Measurements from ENCODE around the gene C2CD3. TPM values are rescaled to one million over a fixed set of nuclear protein-coding genes. Genes with fewer than 3 reads are reported as not detected.
A peak's percentile ranks its signal among the peaks of the same experiment; 100 is the strongest.
"Not testable (repeated sequence)": the region's sequence is repeated elsewhere in the genome, so short reads cannot be mapped to it uniquely, and the experiment has no call there.

Gene C2CD3
- total RNA-seq, 1 experiment from 2014 or later, result 22.6 TPM

DNA sequence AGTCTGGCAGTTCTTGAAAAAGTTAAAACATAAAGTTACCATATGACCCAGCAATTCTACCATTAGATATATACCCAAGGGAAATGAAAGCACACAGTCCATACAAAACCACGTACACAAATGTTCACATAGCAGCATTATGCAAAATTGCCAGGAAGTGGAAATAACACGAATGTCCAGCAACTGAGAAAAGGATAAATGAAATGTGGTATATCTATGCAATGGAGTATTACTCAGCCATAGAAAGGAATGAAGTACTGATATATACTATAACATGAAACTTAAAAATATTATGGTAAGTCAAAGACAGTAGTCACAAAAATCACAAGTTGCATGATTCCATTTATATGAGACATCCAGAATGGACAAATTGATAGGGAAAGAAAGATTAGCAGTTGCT is 57.9 kb downstream of the C2CD3 start:
- no peak for DNase-seq (ENCODE audit: low read depth)

DNA sequence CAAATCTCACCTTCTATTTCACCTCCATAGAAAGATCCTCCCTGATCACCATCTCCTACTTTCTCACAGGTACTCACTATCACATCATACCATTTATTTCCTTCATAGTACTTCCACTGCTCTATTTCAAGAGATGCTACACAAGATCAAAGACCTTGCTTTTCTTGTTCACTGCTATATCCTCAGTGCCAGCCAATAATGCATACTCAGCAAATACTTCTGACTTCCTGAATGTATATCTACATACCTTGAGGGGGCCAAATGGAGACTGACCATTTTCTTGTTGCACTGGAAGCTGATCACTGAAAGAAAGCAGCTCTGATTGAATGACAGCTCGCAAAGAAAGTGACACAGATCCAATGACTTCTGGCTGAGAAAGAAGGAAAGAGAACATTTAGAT is 64.7 kb downstream of the C2CD3 start:
- DNase-seq (ENCODE audit: low read depth), result no peak

- no peak for DNase-seq (ENCODE audit: low read depth)
These were observed 68.5 kb downstream of the C2CD3 start for GRCh38 chr11:74102321-74102720.

DNA sequence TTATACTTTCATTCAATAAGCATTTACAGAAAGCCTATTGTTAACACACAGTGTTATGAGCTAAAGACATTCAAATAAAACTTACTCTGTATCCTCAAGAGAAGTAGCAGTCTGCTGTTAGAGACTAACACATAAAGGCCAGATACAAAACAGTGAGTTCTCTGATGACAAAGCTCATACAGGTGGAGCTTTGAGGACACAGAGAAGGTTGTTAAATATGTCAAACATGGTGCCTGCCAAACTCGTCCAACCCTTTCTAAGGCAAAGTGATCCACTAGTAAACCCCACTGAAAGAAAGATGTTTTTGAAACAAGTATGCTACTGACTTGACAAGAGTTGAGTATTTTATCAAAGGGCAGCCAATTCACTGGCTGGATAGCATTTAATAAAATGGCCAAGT is 70.1 kb downstream of the C2CD3 start:
- no peak for DNase-seq (ENCODE audit: low read depth)

DNA sequence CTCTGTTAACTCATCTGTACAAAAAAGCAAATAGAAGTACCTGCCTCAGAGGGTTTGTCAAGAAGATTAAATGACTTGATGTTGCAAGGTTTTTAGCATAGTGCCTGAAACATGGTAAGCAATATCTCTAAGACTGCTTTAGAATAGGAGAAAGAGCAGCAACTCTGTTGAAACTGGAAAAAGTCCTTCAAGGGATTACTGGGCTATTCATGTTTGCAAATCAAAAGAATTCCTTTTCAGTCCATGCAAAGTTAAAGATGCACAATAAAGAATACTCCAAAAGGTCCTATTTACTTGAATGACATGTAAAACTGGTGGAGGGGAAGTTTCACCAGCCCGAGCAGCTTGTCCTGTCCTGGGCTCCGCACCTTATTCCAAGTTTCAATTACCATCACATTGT is 70.6 kb downstream of the C2CD3 start:
- DNase-seq (ENCODE audit: low read depth), result no peak

- no peak for DNase-seq (ENCODE audit: low read depth)
These were observed 73.0 kb downstream of the C2CD3 start for GRCh38 chr11:74097686-74098237.

- DNase-seq (ENCODE audit: low read depth), result no peak
These were observed 76.4 kb downstream of the C2CD3 start for GRCh38 chr11:74094393-74094792.

- no peak for DNase-seq (ENCODE audit: low read depth)
These were observed 78.4 kb downstream of the C2CD3 start for GRCh38 chr11:74092425-74092824.

DNA sequence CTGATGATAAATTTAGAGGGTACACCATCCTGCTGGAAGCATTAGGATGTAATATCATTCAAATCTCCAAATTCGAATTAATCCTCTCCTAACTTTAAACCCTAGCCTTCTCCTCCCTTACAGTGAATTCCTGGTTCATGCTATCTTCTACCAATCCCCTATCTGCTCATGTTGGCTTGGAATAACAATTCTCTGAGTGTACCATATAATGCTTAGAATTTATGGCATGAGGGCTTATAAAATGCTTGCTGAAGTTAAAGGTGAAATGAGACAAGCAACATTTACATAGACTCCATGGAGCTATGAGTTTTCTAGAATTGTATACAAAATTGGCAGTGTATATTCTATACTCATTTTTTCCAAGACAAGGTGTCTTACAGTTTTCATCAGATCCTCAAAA is 79.3 kb downstream of the C2CD3 start:
- no peak for DNase-seq (ENCODE audit: low read depth)

DNA sequence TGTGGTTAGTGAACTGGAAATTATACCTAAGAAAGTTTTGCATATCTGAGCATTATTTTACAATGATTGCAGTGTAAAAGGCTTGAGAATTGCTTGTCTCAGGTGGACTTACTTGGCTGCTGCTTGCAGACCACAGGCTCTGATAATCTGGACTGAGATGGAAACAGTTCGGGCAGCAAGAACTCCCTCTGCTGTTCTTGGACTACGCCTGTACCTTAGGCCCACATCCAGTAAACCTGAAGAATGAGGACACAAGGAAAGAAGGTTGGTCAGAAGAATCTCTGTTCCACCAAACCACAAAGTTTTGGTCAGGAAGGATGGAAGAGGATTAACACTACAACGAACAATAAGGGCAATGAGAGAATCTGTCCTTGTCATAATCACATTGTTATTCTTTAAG is 80.1 kb downstream of the C2CD3 start:
- DNase-seq (ENCODE audit: low read depth), result peak; percentile 11

- peak; percentile 25 for DNase-seq (ENCODE audit: low read depth)
These were observed 84.4 kb downstream of the C2CD3 start for GRCh38 chr11:74086242-74086884.

GRCh38 chr11:74085542-74085892 is 85.3 kb downstream of the C2CD3 start:
- DNase-seq (ENCODE audit: low read depth), result peak; percentile 43

DNA sequence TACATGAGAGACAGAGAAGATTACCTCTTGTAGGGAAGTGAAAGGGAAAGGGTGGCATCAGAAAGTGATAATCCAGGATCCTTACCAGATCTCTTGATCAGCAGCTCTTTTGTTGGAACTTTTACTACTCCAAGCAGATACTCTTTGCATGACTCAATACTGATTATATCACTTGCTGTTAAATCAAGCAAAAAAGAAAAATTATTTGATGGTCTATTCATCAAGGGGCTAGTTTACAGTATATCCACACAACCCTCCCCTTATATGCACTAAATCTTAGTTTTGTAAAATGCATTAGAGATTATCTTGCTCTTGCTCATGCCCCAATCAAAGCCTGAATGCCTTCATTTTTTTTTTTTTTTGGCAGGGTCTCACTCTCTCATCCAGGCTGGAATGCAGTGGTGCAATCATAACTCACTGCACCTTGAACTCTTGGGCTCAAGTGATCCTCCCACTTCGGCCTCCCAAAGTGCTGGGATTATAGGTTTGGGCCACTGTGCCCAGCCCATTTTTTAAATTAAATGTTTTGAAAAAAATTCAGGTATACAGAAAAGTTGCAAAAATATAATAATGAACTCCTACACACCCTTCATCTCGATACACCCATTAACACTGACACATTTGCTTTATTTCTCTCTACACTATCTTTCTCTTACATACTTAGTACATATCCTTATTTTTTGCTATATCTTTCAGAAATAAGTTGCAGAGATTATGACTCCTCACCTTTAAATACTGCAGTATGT is 85.8 kb downstream of the C2CD3 start:
- DNase-seq (ENCODE audit: low read depth), result peak; percentile 64

DNA sequence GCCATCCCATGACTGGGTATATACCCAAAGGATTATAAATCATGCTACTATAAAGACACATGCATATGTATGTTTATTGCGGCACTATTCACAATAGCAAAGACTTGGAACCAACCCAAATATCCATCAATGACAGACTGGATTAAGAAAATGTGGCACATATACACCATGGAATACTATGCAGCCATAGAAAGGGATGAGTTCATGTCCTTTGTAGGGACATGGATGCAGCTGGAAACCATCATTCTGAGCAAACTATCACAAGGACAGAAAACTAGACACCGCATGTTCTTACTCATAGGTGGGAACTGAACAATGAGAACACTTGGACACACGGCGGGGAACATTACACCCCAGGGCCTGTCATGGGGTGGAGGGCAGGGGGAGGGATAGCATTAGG is 86.9 kb downstream of the C2CD3 start:
- DNase-seq (ENCODE audit: low read depth), result not testable (repeated sequence)

DNA sequence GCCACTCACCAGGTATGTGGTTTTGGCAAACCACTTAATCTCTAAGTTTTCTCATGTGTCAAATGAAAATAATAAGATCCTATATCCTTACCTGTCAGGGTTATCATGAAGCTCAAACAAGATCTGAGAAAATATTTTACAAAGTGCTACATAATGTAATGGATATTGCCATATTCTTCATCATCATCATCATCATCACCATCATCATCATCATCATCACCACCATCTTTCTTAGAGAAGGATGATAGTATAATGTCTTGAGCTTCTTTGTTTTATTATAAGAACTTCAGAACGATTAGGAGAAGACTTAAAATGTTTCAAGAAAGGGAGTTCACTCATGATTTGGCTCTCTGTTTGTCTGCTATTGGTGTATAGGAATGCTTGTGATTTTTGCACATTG is 89.4 kb downstream of the C2CD3 start:
- no peak for DNase-seq (ENCODE audit: low read depth)

DNA sequence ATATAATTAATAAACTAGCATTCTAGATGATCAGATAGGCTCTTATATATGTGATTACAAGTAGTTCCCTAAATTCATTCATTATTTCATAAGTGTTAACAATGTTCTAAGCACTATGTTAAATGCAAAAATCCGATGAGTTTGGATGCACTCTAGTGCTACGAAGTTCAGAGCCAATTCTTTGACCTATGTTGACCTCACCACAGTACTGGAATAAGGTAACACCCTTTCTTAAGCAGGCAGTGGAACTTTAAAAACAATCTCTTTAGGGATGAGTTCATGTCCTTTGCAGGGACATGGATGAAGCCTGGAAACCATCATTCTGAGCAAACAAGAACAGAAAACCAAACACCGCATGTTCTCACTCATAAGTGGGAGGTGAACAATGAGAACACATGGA is 93.6 kb downstream of the C2CD3 start:
- no peak for DNase-seq (ENCODE audit: low read depth)

DNA sequence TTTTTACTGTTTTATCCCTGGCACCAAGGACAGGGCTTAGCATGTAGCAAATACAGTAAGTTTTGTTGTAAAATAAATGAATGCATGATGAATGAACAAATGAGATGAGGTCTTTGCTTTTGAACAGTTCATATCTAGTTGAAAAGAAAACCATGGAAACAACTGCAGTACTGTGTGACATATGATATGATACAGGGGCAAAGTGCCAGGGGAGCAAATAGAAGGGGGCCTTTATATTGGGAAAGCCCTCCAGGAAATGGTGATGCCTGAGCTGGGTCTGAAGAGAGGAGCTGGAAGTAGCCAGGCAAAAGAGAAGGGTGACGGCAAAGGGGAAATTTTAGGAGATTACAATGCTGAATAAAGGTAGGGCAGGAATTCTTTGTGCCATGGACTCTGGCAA is 98.1 kb downstream of the C2CD3 start:
- no peak for DNase-seq (ENCODE audit: low read depth)

DNA sequence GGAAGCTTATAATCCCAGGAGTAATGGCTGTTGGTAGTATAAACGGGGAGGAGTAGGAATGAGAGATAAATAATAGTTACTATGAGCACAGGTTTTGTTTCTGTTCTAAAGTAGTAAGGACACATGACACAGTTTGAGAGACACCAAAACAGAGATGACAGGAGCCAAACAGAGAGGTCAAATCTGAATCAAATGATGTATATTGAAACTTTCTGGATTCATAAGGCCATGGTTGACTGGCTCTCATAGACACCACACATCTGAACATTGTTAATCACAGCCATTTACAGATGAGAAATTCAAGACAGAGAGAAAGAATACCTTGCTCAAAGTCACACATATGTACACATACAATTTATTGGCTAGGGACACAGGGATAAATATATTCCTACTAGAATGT is 98.5 kb downstream of the C2CD3 start:
- no peak for DNase-seq (ENCODE audit: low read depth)

GRCh38 chr11:74070723-74071492 is 99.9 kb downstream of the C2CD3 start:
- DNase-seq (ENCODE audit: low read depth), result no peak

GRCh38 chr11:74069146-74070046 is 101.4 kb downstream of the C2CD3 start:
- DNase-seq (ENCODE audit: low read depth), result peak; percentile 5

DNA sequence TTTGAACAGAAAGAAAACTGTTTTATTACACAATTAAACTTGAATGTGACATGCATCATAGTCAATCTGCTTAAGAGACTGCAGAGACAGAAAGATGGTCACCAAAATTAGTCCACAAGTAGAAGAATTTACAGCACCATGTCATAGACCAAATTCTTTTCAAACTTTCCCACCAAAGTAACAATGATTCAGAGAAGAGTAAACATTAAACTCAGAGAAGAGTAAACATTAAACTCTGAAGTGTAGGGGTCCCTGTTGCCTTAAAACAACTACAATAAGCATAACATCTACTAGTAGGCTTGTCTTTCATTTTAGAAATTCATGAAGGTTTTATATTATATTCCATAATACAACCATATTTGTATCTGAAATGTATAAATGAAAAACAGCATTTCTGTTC is 104.1 kb downstream of the C2CD3 start:
- DNase-seq (ENCODE audit: low read depth), result peak; percentile 25

DNA sequence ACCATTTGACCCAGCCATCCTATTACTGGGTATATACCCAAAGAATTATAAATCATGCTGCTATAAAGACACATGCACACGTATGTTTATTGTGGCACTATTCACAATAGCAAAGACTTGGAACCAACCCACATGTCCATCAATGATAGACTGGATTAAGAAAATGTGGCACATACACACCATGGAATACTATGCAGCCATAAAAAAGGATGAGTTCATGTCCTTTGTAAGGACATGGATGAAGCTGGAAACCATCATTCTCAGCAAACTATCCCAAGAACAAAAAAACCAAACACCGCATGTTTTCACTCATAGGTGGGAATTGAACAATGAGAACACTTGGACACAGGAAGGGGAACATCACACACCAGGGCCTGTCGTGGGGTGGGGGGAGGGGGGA is 105.3 kb downstream of the C2CD3 start:
- DNase-seq (ENCODE audit: low read depth), result not testable (repeated sequence)
